ENCODE data around the gene SEMA4A.

DNA sequence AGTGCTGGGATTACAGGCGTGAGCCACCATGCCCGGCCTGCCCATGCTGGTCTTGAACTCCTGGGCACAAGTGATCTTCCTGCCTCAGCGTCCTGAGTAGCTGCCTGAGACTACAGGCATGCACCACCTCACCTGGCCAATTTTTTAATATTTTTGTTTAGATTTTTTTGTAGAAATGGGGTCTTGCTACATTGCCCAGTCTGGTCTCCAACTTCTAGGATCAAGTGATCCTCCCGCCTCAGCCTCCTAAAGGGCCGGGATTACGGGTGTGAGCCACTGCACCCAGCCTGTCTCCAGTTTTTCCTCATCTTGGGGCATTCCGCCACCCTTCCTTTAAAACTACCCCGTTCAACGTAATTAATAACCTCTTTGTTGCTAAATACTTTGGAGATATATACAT lies 66.8 kb downstream of the SEMA4A start:
- no peak for TF ChIP-seq POLR2A (IDR thresholded peaks at IDR 0.05; ENCODE audit: low read depth, low read length)
- TF ChIP-seq POLR2AphosphoS5 (IDR thresholded peaks at IDR 0.05; ENCODE audit: low read depth, low read length): no peak
- no peak for TF ChIP-seq TAF1 (IDR thresholded peaks at IDR 0.05; ENCODE audit: borderline replicate concordance, low read depth, low read length)
